GM23248 (cell line): ENCODE measurements around the gene CCL18. TPM values are rescaled to one million over a fixed set of nuclear protein-coding genes. Genes with fewer than 3 reads are reported as not detected.

Experiments used
- DNase-seq: peaks from one replicate; pipeline ENCODE4 v3.0.0-alpha.2; 2015
- H2AFZ ChIP-seq: fragments of 200-600 bp; sonication (generic); 2 replicates; pipeline ENCODE4 v1.6.1; 2016; ENCODE audit warnings: antibody characterized with exemption
- H3F3A ChIP-seq: fragments of 200-600 bp; sonication (generic); 2 replicates; pipeline ENCODE4 v1.6.1; 2016; ENCODE audit warnings: mild to moderate bottlenecking, antibody characterized with exemption, mixed run types; ENCODE audit not compliant: insufficient read depth
- H3K27ac ChIP-seq: fragments of 200-600 bp; sonication (generic); 2 replicates; pipeline ENCODE4 v1.5.1; 2016; ENCODE audit warnings: mild to moderate bottlenecking
- H3K27me3 ChIP-seq: fragments of 200-600 bp; sonication (generic); replicated peaks from 2 replicates; pipeline ENCODE4 v1.6.1; 2016; ENCODE audit warnings: mild to moderate bottlenecking; ENCODE audit not compliant: insufficient read depth
- H3K36me3 ChIP-seq: fragments of 200-600 bp; sonication (generic); 2 replicates; pipeline ENCODE4 v1.6.1; 2016; ENCODE audit warnings: low read depth, mild to moderate bottlenecking
- H3K4me1 ChIP-seq: fragments of 200-600 bp; sonication (generic); 2 replicates; pipeline ENCODE4 v1.6.1; 2016; ENCODE audit warnings: mild to moderate bottlenecking; ENCODE audit not compliant: insufficient read depth
- H3K4me2 ChIP-seq: fragments of 200-600 bp; sonication (generic); one replicate; pipeline ENCODE4 v1.6.1; 2016; ENCODE audit warnings: mild to moderate bottlenecking; ENCODE audit not compliant: unreplicated experiment
- H3K4me3 ChIP-seq: fragments of 200-600 bp; sonication (generic); 2 replicates; pipeline ENCODE4 v1.5.1; 2016; ENCODE audit warnings: mild to moderate bottlenecking
- H3K79me2 ChIP-seq: fragments of 200-600 bp; sonication (generic); 2 replicates; pipeline ENCODE4 v1.6.1; 2016; ENCODE audit warnings: mild to moderate bottlenecking; ENCODE audit not compliant: insufficient read depth
- H3K9ac ChIP-seq: fragments of 200-600 bp; sonication (generic); 2 replicates; pipeline ENCODE4 v1.6.1; 2016; ENCODE audit warnings: mild to moderate bottlenecking
- H3K9me2 ChIP-seq: fragments of 200-600 bp; sonication (generic); 2 replicates; pipeline ENCODE4 v1.6.1; 2016; ENCODE audit warnings: mixed run types, mild to moderate bottlenecking, moderate library complexity; ENCODE audit not compliant: insufficient read depth
- H3K9me3 ChIP-seq: fragments of 200-600 bp; sonication (generic); one replicate; pipeline ENCODE4 v1.6.1; 2017; ENCODE audit warnings: low read depth
- H4K20me1 ChIP-seq: fragments of 200-600 bp; sonication (generic); 2 replicates; pipeline ENCODE4 v1.6.0; 2016; ENCODE audit not compliant: insufficient read depth
- EZH2 ChIP-seq: fragments of 200-600 bp; sonication (generic); IDR thresholded peaks from 2 replicates; pipeline ENCODE4 v1.6.1; 2018; ENCODE audit warnings: antibody characterized with exemption, mild to moderate bottlenecking; ENCODE audit not compliant: insufficient read depth, poor library complexity, severe bottlenecking
- EZH2phosphoT487 ChIP-seq: fragments of 200-600 bp; sonication (generic); IDR thresholded peaks from 2 replicates; pipeline ENCODE4 v1.6.1; 2018; ENCODE audit warnings: antibody characterized with exemption, moderate library complexity, mild to moderate bottlenecking, low read depth; ENCODE audit not compliant: insufficient read depth
- WGBS, 2 experiments: methylation state at CpG; one replicate each; pipeline ENCODE4 v1.1.6; 2015 to 2017; ENCODE audit warnings: low lambda C conversion rate in 2 of 2, low coverage in 1 of 2; ENCODE audit errors: missing lambda C conversion rate in 2 of 2; 5-methylcytosine and 5-hydroxymethylcytosine counted together
- in situ Hi-C: fragments of 300-500 bp; cut with MboI; formaldehyde crosslinking; loops from 2 replicates; pipeline ENCODE4 v1.15.0; 2020
- polyA plus RNA-seq: library from polyadenylated mRNA; unstranded; fragments of >200 nt; fragmentation: Nextera tagmentation; extraction: Ambion mirVana; gene quantifications from 2 replicates; pipeline ENCODE4 v1.2.1, GENCODE V29; 2016
- total RNA-seq: library from RNA; depleted of rRNA; stranded (reverse); fragments of >200 nt; shearing (Covaris generic); gene quantifications from 2 replicates; pipeline ENCODE4 v1.2.3, GENCODE V29; 2014

Gene CCL18
- total and polyA plus RNA-seq, 2 experiments from 2014 or later: not detected

DNA sequence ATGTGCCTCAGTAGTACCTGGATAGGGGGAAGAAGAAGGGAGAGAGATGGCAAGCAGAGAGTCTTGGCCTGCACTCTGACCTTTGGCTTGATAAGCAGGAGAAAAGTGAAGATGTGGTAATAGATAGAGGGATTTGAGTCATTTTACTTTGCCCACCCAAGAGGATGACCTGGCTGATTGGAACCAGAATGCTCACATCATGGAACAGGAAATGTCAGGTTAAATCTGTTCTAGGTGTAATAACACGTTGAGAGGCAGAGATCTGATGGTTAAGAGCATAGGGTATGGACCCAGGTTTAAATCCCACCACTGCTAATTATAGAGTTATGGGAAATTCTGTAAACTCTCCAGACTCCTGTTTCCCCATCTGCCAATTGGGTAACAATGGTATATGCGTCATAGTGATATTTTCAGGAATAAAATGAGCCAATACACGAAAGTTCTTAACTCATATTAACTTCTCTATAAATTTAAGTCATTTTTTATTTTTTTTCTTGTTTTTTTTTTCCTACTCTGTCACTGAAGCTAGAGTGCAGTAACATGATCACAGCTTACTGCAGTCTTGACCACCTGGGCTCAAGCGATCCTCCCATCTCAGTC, 8.1 kb upstream of the CCL18 start:
- no peaks in the 10 kb centered on the region for H3K36me3 ChIP-seq
- no peaks in the 10 kb centered on the region for H3K79me2 ChIP-seq
- TF ChIP-seq EZH2phosphoT487 (no peak), EZH2 (no peak)
- no peak overlapping the region for H3K27ac ChIP-seq
- no peak overlapping the region for H3K9ac ChIP-seq
- no peak overlapping the region for H3K4me3 ChIP-seq
- no peaks in the 10 kb centered on the region for H3K9me3 ChIP-seq
- no peaks in the 10 kb centered on the region for H4K20me1 ChIP-seq
- no peaks in the 10 kb centered on the region for H3F3A ChIP-seq
- no peaks in the 10 kb centered on the region for H3K4me1 ChIP-seq
- no peaks in the 10 kb centered on the region for H3K9me2 ChIP-seq
- no peaks in the 10 kb centered on the region for H3K27me3 ChIP-seq
- H3K4me2 ChIP-seq: no peak overlapping the region
- no peak for DNase-seq
- in situ Hi-C loops: no loop called here
- no peak overlapping the region for H2AFZ ChIP-seq
- 35 to 38% methylated on average over 4 of the region's 4 CpGs for WGBS, 2 experiments

DNA sequence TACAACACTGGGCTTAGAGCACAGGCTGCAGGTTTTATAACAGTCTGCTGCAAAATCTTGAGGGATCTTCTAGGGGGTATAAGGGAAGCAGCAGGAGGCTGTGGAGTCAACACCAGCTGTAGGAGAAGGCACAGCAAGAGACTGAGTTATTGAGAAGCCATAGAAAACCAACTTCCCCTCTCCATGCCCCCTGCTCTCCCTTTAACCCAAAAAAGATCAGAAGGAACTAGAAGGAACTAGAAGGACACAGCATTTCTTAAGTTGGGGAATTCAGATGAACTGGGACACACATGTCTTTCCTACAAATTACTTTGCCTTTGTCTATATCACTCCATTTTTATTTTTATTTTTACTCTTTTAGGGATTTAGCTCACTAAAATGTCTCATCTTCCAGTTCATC, 6.2 kb upstream of the CCL18 start:
- no peak overlapping the region for H3K4me3 ChIP-seq
- H3K27ac ChIP-seq: no peak overlapping the region
- no peak for TF ChIP-seq EZH2phosphoT487
- TF ChIP-seq EZH2: no peak
- no peaks in the 10 kb centered on the region for H3F3A ChIP-seq
- no peak overlapping the region for H3K9ac ChIP-seq
- H2AFZ ChIP-seq: no peak overlapping the region
- H3K9me2 ChIP-seq: no peaks in the 10 kb centered on the region
- no peaks in the 10 kb centered on the region for H4K20me1 ChIP-seq
- H3K36me3 ChIP-seq: no peaks in the 10 kb centered on the region
- H3K9me3 ChIP-seq: no peaks in the 10 kb centered on the region
- in situ Hi-C loops: no loop called here
- H3K4me2 ChIP-seq: no peak overlapping the region
- H3K4me1 ChIP-seq: no peaks in the 10 kb centered on the region
- no peak for DNase-seq
- no peaks in the 10 kb centered on the region for H3K79me2 ChIP-seq
- no peaks in the 10 kb centered on the region; the same call in 1 of the 2 replicates for H3K27me3 ChIP-seq

DNA sequence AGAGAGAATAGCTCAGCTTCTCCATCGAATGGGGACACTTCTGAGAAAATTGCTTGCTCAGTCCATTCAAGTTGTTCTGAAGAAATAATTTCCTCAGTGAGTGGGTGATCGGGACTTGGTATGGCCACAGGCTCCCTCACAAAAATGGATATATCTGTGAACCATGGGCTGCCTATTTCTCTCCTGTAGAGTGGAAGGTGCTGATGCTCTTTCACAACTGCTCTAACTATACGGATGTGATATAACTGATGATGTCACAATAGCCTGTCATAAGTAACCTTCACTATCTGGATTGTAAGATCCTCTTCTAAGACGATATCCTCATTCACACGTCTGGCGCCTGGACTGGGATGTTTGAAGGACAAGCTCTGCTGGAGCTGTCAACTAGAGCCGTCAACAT, 4.7 kb upstream of the CCL18 start:
- no peaks in the 10 kb centered on the region for H3K4me1 ChIP-seq
- H3K27me3 ChIP-seq: no peaks in the 10 kb centered on the region; the same call in 1 of the 2 replicates
- H3K4me3 ChIP-seq: no peak overlapping the region
- H3K79me2 ChIP-seq: no peaks in the 10 kb centered on the region
- no peak overlapping the region for H3K9ac ChIP-seq
- H3K9me3 ChIP-seq: no peaks in the 10 kb centered on the region
- in situ Hi-C loops: no loop called here
- no peaks in the 10 kb centered on the region for H3K9me2 ChIP-seq
- H4K20me1 ChIP-seq: no peaks in the 10 kb centered on the region
- H3K27ac ChIP-seq: no peak overlapping the region
- H3F3A ChIP-seq: no peaks in the 10 kb centered on the region
- whole genome bisulfite sequencing, 2 experiments: 33 to 40% methylated on average over 7 of the region's 7 CpGs
- no peak for DNase-seq
- TF ChIP-seq EZH2: no peak
- no peak for TF ChIP-seq EZH2phosphoT487
- H3K4me2 ChIP-seq: no peak overlapping the region
- H3K36me3 ChIP-seq: no peaks in the 10 kb centered on the region
- no peak overlapping the region for H2AFZ ChIP-seq

- no peak overlapping the region for H3K9ac ChIP-seq
- 28 to 38% methylated on average over 2 of the region's 2 CpGs for WGBS, 2 experiments
- no peak overlapping the region for H2AFZ ChIP-seq
- H3K27me3 ChIP-seq: no peaks in the 10 kb centered on the region; the same call in 1 of the 2 replicates
- in situ Hi-C loops: no loop called here
- H4K20me1 ChIP-seq: no peaks in the 10 kb centered on the region
- DNase-seq: no peak
- no peaks in the 10 kb centered on the region for H3K79me2 ChIP-seq
- no peaks in the 10 kb centered on the region for H3K4me1 ChIP-seq
- H3K9me3 ChIP-seq: no peaks in the 10 kb centered on the region
- H3F3A ChIP-seq: no peaks in the 10 kb centered on the region
- H3K9me2 ChIP-seq: no peaks in the 10 kb centered on the region
- H3K4me2 ChIP-seq: no peak overlapping the region
- no peak overlapping the region for H3K27ac ChIP-seq
- no peak overlapping the region for H3K4me3 ChIP-seq
- no peak for TF ChIP-seq EZH2phosphoT487
- no peak for TF ChIP-seq EZH2
- H3K36me3 ChIP-seq: no peaks in the 10 kb centered on the region
Observed at GRCh38 chr17:36060816-36061215, 3.3 kb upstream of the CCL18 start.
